Measurements from ENCODE around the gene MXRA7.
"Not testable (repeated sequence)": the region's sequence is repeated elsewhere in the genome, so short reads cannot be mapped to it uniquely, and the experiment has no call there.

Gene MXRA7

DNA sequence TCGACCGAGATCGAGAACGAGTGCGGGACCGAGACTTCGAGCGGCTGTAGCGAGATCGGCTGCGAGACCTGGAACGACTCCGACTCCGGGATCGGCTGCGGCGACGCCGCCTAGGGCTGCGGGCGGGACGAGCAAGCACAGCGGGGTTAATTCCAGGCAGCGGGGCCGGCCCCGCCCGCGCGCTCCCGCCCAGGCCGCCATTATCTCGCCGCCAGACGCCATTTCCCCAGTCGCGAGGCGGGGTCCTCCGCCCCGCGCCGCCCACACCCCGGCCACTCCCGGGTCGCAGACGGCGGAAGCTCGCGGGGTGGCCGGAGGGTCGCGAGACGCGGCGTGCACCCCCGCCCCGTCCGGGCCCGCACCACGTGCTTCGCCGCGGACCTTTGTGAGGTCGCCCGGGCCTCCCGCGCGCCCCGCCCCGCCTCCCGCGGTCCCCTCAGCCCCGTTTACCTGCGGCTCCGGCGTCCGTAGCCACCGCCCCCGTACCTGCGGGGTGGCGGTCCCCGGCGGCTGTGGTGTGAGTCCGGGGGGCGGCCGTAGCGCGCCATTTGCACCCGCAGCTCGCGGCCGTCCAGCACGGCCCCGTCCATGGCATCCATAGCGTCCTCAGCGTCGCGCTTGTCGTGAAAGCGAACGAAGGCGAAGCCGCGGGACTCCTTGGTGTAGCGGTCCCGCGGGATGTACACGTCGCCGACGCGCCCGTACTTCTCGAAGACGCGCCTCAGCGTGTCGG lies 25.8 kb upstream of the MXRA7 start:
- in situ Hi-C loops (cut with HindIII; ENCODE audit: low sequenced_read_pairs): loop anchor here (25.0 kb wide), 1 partner anchor 426 kb away; no protein-coding TSS in a partner anchor

DNA sequence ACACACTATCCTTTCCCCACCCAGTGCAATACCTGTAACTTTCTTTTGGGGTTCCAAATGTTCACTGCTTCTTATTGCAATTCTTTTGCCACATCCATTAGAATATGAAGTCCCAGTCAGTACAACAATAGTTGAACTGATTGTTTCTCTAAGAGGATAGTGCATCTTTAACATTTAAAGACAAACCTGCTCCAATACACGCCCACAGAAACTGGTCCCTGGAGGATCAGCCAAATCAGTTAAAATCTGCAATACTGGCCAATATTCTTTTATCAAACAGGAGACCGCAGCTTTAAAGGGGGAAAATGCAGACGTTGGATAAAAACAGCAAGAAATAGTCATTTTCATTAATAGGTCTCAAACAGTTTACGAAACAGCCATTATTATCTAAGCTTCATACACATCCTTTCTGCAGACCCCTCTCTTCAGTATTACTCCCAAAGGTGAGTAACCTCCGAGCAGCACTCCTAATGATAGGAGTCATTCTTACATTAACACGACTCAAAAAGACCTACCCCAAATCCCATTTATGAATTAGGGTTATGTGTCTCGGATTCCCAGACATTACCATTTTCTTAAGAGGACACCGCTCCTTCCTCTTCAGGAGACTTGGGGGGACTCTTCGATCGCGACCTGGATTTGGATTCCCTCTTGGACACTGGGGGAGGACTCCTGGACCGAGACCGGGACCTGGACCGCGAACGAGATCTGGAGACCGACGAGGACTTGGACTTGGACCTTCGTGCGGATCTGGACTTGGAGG lies 25.0 kb upstream of the MXRA7 start:
- in situ Hi-C loops (cut with HindIII; ENCODE audit: low sequenced_read_pairs): loop anchor here (25.0 kb wide), 1 partner anchor 427 kb away; no protein-coding TSS in a partner anchor

DNA sequence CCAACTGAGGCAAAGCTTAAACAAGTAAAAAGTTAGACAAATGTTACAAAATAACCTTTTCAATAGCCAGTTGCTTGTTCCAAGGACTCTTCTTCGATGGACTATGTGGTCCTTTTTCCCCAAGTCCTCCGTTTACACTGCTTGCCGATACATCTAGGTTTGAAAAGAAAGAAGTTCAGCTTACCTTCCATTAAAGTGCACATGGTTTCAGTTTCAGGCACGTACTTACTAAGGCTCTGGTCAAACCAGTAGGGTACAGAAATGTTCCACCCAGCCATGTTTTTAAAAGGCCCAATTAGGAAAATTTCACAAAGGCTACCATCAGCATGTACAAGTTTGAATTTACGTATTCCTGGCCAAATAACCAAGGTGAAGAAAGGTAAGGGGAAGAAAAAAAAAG lies 24.2 kb upstream of the MXRA7 start:
- in situ Hi-C loops (cut with HindIII; ENCODE audit: low sequenced_read_pairs): loop anchor here (25.0 kb wide), 1 partner anchor 427 kb away; no protein-coding TSS in a partner anchor

DNA sequence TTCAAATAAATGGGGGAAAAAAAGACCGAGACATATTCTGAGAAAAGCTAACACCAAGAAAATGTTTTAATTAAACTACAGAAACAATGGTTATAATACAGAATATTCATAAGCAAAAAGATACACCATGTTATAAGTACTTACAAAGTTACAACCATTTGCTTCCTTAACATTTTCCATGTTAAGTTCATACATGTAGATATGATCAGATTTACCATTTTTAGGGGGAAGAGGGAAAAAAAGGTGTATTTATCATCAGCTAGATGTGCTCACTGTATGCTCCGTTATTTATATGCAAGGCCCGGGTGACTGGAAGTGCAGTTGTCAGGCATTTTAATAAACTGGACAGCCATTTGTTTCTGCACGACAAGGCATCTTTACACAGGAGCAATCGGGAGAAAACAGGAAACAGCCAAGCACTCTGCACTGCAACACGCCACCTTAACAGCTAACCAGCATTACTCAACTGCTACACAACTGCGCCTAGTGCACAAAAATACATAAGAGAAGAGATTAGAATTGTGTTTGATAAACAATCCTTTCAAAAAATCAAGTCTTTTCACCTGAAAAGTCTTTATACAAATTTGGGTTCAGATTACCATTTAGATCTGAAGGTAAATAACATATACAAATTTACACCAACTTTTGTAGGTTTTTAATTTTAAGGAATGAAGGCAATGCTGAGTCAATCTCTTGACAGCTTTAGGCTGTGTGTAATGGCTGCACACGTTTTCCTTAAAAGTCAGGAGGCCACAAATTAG lies 23.5 kb upstream of the MXRA7 start:
- in situ Hi-C loops (cut with HindIII; ENCODE audit: low sequenced_read_pairs): loop anchor here (25.0 kb wide), 1 partner anchor 428 kb away; no protein-coding TSS in a partner anchor

DNA sequence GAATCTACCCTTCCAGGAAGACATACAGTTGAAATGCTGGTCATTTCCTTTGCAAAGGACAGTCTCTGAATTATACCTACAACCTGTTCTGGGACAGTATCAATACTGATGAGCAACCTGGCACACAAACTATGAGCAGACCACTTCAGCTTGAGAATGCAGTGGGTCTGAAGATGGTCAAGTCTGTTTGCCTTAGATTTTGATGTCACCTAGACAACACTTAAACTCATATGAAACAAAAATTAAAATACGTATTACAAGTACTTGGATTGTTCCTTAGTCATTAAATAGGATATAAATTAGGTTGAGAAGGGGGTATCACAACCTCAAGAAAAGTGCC lies 22.8 kb upstream of the MXRA7 start:
- in situ Hi-C loops (cut with HindIII; ENCODE audit: low sequenced_read_pairs): loop anchor here (25.0 kb wide), 1 partner anchor 429 kb away; no protein-coding TSS in a partner anchor

DNA sequence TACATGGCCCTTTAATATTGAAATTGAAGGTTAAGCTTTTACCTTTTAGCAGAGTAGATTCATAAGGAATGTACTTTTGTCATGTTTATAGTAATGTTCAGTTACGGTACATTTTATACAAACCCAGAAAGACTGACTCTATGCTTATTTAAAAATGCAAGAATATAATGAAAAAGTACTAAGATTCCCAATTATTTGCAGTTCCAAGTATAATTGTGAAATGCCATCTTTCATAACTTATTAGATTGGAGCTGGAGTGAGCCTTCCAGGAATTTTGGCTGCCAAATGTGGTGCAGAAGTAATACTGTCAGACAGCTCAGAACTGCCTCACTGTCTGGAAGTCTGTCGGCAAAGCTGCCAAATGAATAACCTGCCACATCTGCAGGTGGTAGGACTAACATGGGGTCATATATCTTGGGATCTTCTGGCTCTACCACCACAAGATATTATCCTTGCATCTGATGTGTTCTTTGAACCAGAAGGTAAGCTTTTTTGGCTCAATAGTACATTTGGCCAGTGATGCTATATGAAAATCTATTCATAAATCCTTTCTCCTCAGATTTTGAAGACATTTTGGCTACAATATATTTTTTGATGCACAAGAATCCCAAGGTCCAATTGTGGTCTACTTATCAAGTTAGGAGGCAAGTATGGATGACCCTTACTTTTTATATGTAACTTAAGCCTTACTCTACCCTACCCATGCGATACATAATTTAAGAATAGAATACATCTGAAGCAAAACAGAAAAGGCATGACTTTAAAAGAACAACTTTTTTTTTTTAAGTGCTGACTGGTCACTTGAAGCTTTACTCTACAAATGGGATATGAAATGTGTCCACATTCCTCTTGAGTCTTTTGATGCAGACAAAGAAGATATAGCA lies 22.2 kb upstream of the MXRA7 start:
- in situ Hi-C loops (cut with HindIII; ENCODE audit: low sequenced_read_pairs): loop anchor here (25.0 kb wide), 1 partner anchor 429 kb away; no protein-coding TSS in a partner anchor

DNA sequence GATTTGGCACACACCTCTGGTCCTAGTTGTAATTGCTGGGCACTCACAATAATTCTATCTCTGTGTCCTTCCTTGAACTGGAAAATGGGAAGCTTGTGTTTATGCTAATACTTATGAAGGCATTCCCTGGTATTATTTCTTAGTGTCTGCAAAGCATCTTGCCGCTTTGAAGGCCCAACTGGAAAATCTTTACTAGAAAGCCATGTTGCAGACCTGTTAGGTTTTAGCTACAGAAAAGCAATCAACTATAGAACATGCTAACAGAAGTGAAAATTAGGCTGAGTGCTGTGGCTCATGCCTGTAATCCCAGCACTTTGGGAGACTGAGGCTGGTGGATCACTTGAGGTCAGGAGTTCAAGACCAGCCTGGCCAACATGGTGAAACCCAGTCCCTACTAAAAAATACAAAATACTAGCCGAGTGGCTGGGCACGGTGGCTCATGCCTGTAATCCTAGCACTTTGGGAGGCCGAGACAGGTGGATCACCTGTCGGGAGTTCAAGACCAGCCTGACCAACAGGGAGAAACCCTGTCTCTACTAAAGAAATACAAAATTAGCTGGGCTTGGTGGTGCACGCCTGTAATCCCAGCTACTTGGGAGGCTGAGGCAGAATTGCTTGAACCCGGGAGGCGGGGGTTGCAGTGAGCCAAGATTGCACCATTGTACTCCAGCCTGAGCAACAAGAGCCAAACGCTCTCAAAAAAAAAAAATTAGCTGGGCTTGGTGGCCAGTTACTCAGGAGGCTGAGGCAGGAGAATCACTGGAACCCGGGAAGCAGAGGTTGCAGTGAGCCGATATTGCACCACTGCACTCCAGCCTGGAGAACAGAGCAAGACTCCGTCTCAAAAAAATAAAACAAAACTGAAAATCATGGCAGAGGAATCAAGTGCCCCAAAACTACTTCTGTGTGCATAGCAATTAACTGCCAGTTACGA lies 21.3 kb upstream of the MXRA7 start:
- in situ Hi-C loops (cut with HindIII; ENCODE audit: low sequenced_read_pairs): loop anchor here (25.0 kb wide), 1 partner anchor 430 kb away; no protein-coding TSS in a partner anchor

DNA sequence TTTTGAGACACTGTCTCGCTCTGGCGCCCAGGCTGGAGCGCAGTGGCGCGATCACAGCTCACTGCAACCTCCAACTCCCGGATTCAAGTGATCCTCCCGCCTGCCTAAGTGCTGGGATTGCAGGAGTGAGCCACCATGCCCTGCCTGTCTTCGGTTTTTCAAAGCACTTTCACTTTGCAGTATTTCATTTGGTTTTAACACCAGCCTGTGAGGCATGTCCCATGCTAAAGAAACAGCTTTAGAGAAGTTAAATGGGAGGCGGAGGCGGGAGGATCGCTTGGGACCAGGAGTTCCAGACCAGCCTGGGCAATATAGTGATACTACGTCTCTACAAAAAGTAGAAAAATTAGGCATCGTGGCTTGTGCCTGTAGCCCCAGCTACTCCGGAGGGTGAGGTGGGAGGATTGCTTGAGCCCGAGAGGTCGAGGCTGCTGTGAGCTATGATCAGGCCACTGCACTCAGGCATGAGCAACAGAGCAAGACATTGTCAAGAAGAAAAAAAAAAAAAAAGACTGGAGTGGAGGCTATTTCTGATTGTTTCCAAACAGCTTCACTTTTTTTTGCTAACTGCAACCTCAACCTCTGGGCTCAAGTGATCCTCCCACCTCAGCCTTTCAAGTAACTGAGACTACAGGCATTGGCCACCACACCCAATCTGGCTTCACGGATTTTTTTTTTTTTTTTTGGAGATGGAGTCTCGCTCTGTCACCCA lies 17.1 kb upstream of the MXRA7 start:
- in situ Hi-C loops (cut with HindIII; ENCODE audit: low sequenced_read_pairs): loop anchor here (25.0 kb wide), 1 partner anchor 434 kb away; no protein-coding TSS in a partner anchor

DNA sequence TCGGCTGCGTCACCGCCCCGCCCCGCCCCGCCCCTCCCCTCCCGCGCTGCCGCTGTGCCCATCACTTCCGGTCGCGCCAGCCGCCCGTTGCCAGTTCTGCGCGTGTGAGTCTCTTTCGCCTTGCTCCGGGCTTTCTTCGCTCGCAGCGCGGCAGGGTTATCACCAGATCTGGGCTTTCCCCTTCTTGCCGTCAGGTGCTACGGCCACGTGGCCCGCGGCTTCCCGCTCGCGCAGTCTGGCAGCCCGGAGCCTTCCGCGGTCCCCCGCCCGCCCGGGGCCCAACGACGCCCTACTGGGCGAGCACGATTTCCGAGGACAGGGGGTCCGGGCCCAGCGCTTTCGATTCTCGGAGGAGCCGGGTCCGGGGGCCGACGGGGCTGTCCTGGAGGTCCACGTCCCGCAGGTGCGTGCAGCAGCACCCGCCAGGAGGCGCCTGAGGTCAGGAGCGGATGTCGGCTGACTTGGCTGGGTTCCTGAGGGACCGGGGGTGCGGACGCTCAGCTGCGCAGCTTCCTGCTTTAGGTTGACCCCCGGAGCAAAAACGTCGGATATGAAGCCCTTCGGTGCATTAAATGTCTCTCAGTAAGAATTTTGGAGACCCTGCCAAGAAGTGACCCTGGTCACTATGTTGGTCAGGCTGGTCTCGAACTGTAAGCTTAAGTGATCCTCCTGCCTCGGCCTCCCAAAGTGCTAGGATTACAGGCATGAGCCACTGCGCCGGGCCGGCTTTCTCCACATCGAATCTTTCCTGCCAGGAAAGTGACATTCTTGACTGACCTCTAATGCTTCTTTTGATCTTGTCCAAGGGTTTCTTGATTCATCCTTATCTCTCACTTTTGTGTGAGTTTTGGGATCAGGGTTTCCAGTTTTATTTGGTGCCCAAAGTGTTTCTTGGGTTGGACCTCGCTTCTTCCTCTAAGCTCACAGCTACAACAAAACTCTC lies 16.3 kb upstream of the MXRA7 start, which contains the start of gene METTL23:
Gene METTL23, plus strand, starts transcription at position 64 of the 943 bp plus-strand sequence. CDS start 2,872 bp downstream, outside the sequence.
- in situ Hi-C loops (cut with HindIII; ENCODE audit: low sequenced_read_pairs): loop anchor here (25.0 kb wide), 1 partner anchor 435 kb away; no protein-coding TSS in a partner anchor

DNA sequence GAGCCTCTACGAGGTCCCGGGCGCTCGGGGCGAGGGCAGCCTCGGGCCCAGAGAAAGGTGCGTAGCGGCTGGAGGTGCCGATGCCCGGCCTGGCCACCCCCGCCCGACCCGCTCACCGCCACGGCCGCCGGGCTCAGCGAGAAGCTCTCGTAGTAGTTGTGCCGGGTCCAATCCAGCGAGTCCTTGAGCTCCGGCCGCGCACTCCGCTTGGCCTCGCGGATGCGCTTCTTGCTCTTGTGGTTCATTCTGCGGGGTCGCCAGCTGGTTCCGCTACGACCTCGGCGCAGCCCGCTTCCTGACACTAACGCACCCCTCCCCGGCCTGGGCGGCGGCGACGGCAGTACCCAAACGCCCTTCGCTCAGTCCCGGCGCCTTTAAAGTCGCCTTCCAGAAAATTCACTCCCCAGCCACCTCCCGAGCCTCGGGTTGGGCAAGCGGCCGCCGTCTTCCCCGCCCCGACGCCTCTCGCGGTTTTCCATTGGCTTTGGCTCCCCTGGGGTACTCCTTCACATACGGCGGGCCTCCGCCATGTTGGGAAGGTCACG lies 15.5 kb upstream of the MXRA7 start, which contains the start of gene JMJD6:
Gene JMJD6, minus strand, starts transcription at position 376 of the 545 bp plus-strand sequence. Its CDS starts 131 bp downstream, at position 245.
- in situ Hi-C loops (cut with HindIII; ENCODE audit: low sequenced_read_pairs): loop anchor here (25.0 kb wide), 1 partner anchor 436 kb away; no protein-coding TSS in a partner anchor

DNA sequence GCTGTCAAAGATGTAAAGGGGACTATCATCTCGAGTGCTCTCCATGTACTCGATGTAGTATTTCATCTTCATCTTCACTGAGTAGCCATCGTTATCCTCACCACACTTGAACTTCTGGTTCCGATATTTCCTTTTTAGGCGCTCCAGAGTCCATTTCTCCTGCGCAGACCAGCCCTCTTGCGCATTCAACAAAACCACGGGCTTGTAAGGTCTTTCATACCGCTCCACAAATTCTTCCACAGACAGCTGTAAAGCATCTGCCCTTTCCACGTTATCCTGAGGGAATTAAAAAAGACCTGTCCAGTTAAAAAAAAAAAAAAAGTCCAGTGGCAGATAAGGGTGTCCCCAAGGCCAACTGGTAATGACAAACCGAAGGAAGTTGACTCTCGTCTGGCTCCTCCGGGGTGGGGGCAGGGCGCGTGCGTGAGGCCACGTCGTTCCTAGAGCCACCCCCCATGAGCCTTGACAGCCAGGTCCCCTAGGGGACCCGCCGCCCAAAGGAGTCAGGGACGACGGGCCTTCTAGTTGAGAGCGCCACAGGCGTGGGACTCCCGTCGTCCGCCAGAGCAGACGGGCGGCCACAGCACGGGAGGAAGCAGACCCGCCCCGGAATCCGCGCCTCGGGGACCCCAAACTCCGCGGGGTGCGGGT lies 14.9 kb upstream of the MXRA7 start:
- in situ Hi-C loops (cut with HindIII; ENCODE audit: low sequenced_read_pairs): loop anchor here (25.0 kb wide), 1 partner anchor 437 kb away; no protein-coding TSS in a partner anchor

DNA sequence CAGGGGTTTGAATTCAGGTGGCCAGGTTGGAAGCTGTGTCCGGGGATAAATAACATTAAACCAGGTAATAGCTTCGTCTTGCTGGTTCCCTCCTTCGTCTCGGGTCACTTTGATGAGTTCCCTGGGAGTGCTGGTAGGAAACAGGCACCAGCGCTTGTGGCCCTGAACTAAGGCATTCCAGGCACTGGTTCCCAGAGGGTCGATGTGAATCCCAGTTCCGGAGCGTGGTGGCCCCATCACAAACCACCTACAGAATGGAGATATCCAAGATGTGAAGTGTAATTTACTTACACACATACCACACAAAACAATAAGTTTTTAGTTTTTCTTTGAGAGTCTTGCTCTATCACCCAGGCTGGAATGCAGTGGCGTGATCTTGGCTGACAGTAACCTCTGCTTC lies 13.0 kb upstream of the MXRA7 start:
- in situ Hi-C loops (cut with HindIII; ENCODE audit: low sequenced_read_pairs): no loop called here

DNA sequence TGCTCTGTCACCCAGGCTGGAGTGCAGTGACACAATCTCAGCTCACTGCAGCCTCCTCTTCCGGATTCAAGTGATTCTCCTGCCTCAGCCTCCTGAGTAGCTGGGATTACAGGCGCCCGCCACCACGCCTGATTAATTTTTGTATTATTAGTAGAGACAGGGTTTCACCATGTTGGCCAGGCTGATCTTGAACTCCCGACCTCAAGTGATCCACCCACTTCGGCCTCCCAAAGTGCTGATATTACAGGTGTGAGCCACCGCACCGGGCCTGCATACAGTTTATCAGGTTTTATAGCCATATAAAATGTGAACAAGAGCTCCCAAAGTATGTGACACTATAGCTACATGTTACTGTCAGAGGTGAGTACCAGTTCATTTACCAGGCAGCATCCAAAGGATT lies 12.2 kb upstream of the MXRA7 start:
- in situ Hi-C loops (cut with HindIII; ENCODE audit: low sequenced_read_pairs): not testable (repeated sequence)

DNA sequence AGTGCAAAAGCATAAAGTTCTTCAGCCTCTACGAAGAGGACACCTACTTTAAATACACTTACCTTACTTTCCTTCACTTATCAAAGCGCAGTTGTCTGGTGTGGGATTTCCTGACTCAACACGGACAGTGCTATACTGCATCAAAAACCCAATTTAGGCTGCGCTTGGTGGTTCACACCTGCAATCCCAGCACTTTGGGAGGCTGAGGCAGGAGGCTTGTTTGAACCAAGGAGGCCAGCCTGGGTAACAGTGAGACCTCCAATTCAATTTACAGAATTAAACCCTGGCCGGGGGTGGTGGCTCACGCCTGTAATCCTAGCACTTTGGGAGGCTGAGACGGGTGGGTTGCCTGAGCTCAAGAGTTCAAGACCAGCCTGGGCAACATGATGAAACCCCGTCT lies 11.5 kb upstream of the MXRA7 start:
- in situ Hi-C loops (cut with HindIII; ENCODE audit: low sequenced_read_pairs): no loop called here

DNA sequence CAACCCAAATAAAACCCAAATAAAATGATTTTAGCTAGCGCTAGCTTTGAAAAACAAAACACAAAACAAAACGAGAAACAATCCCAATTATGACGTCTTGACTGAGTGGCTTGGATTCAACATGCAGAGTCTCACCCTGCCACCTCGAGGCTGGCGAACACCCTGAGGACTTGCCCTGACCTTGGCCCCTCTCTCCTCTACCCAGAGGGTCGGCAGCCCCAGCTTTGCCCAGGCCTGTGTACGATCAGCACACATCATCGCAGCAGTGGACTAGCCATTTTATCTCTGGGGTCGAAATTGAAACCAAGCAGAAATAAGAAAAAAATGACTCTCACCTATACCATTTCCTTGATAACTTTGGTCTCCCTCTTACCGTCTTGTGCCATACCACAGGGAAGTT lies 10.7 kb upstream of the MXRA7 start:
- in situ Hi-C loops (cut with HindIII; ENCODE audit: low sequenced_read_pairs): no loop called here

DNA sequence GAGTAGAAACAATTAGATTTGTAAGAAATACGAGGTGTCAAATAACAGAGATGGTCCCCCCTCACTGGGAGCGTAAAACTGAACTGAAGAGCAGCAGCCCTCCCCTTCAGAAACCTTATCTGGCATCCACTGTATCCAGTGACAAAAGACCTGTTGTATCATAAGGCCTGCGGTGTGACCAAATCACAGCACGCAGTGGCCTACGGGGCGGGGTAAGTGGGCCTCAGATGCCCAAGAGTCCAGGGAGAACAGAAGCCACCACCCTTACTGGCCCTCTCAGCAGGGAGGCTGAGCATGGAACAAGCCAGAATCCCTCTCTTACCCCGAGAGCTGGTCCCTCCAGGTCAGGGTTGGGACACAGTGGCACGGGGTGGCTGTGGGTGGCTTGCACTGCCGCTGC lies 10.2 kb upstream of the MXRA7 start:
- in situ Hi-C loops (cut with HindIII; ENCODE audit: low sequenced_read_pairs): no loop called here

Data from endothelial cell of hepatic sinusoid (primary cell).